Mesangial cell (primary cell): ENCODE results near the gene IQCF6. TPM values are rescaled to one million over a fixed set of nuclear protein-coding genes. Genes with fewer than 3 reads are reported as not detected.

ENCODE experiments used
- total RNA-seq: library from RNA; depleted of rRNA; stranded (reverse); fragments of >200 nt; gene quantifications from 2 replicates; pipeline ENCODE4 v1.2.3, GENCODE V29; 2015

Gene IQCF6
- not detected in 2 replicates for total RNA-seq

GRCh38 chr3:51779137-51779536 is at the start of gene IQCF6:
Gene IQCF6, minus strand, starts transcription at chr3:51779237. Its CDS starts 13 bp downstream, at chr3:51779224.

Other genes with a start within 250 kb of the IQCF6 start
- gene RAD54L2, start 240.5 kb downstream of the IQCF6 start, total RNA-seq, result 12.2 and 16.2 TPM in 2 replicates
- 70.7 and 101 TPM in 2 replicates for gene TEX264, start 108.0 kb downstream of the IQCF6 start, total RNA-seq
- gene GRM2, start 72.2 kb downstream of the IQCF6 start, total RNA-seq, result 0.16 TPM in 1 of 2 replicates, not detected in the other
- gene IQCF2, start 82.4 kb upstream of the IQCF6 start, total RNA-seq, result not detected in 2 replicates
- gene IQCF5, start 96.4 kb upstream of the IQCF6 start, total RNA-seq, result not detected in 2 replicates
- not detected in 2 replicates for gene IQCF1, start 124.1 kb upstream of the IQCF6 start, total RNA-seq
- gene RRP9, start 162.7 kb upstream of the IQCF6 start, total RNA-seq, result 19.0 and 38.0 TPM in 2 replicates
- 10.8 and 19.9 TPM in 2 replicates for gene PARP3, start 163.1 kb upstream of the IQCF6 start, total RNA-seq
- 0.25 and 0.49 TPM in 2 replicates for gene GPR62, start 176.1 kb upstream of the IQCF6 start, total RNA-seq
- 68.7 and 81.2 TPM in 2 replicates for gene PCBP4, start 188.2 kb upstream of the IQCF6 start, total RNA-seq
- 26.1 and 81.4 TPM in 2 replicates for gene ABHD14B, start 194.8 kb upstream of the IQCF6 start, total RNA-seq
- 24.8 and 44.9 TPM in 2 replicates for gene ABHD14A, start 195.8 kb upstream of the IQCF6 start, total RNA-seq
- gene ACY1, start 204.3 kb upstream of the IQCF6 start, total RNA-seq, result 50.8 and 54.1 TPM in 2 replicates
- gene RPL29, start 216.7 kb upstream of the IQCF6 start, total RNA-seq, result 1,554 and 1,953 TPM in 2 replicates